Measurements from ENCODE around the gene IGFL2. TPM values are rescaled to one million over a fixed set of nuclear protein-coding genes. Genes with fewer than 3 reads are reported as not detected.

Gene IGFL2
- total RNA-seq, 1 donor from 2014 or later: 0.55 TPM

DNA sequence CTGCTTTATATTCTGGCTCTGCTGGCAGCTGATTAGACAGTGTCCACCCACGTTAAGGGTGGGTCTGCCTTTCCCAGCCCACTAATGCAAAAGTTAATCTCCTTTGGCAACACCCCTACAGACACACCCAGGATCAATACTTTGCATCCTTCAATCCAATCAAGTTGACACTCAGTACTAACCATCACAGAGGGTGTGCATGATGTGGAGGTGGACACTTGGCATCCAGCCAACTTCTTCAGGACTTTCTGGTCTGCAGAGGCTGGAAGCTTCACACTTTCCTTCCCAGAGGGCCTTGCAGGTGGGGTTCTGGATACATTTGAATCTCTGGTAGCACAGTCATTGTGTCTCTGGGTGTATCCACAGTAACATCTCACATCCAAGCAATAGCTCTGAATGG is 62.6 kb downstream of the IGFL2 start:
- TF ChIP-seq, protein P1, sequence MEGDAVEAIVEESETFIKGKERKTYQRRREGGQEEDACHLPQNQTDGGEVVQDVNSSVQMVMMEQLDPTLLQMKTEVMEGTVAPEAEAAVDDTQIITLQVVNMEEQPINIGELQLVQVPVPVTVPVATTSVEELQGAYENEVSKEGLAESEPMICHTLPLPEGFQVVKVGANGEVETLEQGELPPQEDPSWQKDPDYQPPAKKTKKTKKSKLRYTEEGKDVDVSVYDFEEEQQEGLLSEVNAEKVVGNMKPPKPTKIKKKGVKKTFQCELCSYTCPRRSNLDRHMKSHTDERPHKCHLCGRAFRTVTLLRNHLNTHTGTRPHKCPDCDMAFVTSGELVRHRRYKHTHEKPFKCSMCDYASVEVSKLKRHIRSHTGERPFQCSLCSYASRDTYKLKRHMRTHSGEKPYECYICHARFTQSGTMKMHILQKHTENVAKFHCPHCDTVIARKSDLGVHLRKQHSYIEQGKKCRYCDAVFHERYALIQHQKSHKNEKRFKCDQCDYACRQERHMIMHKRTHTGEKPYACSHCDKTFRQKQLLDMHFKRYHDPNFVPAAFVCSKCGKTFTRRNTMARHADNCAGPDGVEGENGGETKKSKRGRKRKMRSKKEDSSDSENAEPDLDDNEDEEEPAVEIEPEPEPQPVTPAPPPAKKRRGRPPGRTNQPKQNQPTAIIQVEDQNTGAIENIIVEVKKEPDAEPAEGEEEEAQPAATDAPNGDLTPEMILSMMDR (IDR thresholded peaks at IDR 0.05): no peak
- Mint-ChIP-seq H3K36me3 (ENCODE audit: low read depth) (no peaks in the 10 kb centered on the region), H3K27me3 (ENCODE audit: low read depth) (peaks cover 7% of the 10 kb centered on the region), H3K4me1 (ENCODE audit: low read depth) (peaks cover 78% of the 10 kb centered on the region), H3K27ac (ENCODE audit: unreplicated experiment) (peak overlapping the region; percentile 89), H3K4me3 (ENCODE audit: unreplicated experiment) (no peak overlapping the region), H3K9me3 (ENCODE audit: low read depth) (no peaks in the 10 kb centered on the region)
- DNase-seq (ENCODE audit: low spot score): no peak

Other genes starting within 250 kb of the IGFL2 start
- gene MYPOP, start 245.6 kb upstream of the IGFL2 start, total RNA-seq: 11.9 to 13.1 TPM (median 12.5 TPM) in 3 replicates
- gene NANOS2, start 233.5 kb upstream of the IGFL2 start, total RNA-seq: not detected in 3 replicates
- 0.10 to 0.22 TPM (median 0.18 TPM) in 3 replicates for gene NOVA2, start 174.4 kb upstream of the IGFL2 start, total RNA-seq
- gene CCDC61, start 152.8 kb upstream of the IGFL2 start, total RNA-seq: 7.2 to 8.4 TPM (median 7.8 TPM) in 3 replicates
- gene PGLYRP1, start 125.2 kb upstream of the IGFL2 start, total RNA-seq: not detected in 3 replicates
- 0.15 TPM in 1 of 3 replicates, not detected in the others for gene IGFL4, start 107.2 kb upstream of the IGFL2 start, total RNA-seq
- gene IGFL3, start 23.6 kb upstream of the IGFL2 start, total RNA-seq: 0.70 to 1.1 TPM in 2 of 3 replicates, not detected in the other
- 1.3 to 2.9 TPM (median 2.1 TPM) in 3 replicates for gene IGFL1, start 81.5 kb downstream of the IGFL2 start, total RNA-seq
- 78.3 to 113 TPM (median 88.1 TPM) in 3 replicates for gene HIF3A, start 148.8 kb downstream of the IGFL2 start, total RNA-seq
- gene PPP5C, start 198.8 kb downstream of the IGFL2 start, total RNA-seq: 62.5 to 90.6 TPM (median 62.6 TPM) in 3 replicates